Fibroblast of skin of abdomen (primary cell): ENCODE results near the gene RAB7B. TPM values are rescaled to one million over a fixed set of nuclear protein-coding genes. Genes with fewer than 3 reads are reported as not detected.
"Not testable (repeated sequence)": the region's sequence is repeated elsewhere in the genome, so short reads cannot be mapped to it uniquely, and the experiment has no call there.

Experiments used
- DNase-seq: peaks from one replicate; pipeline ENCODE4 v3.0.0-alpha.2; 2013
- polyA plus RNA-seq, 2 experiments: library from polyadenylated mRNA; unstranded; fragments of 120-200 nt; gene quantifications; one replicate each; pipeline ENCODE4 v1.2.1, GENCODE V29; 2013; ENCODE audit not compliant: insufficient read length in 2 of 2

The RAB7B gene, protein sequence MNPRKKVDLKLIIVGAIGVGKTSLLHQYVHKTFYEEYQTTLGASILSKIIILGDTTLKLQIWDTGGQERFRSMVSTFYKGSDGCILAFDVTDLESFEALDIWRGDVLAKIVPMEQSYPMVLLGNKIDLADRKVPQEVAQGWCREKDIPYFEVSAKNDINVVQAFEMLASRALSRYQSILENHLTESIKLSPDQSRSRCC
- 7.8 TPM for polyA plus RNA-seq (2013, experiment 1 of 2; ENCODE audit: insufficient read length)
- 8.1 TPM for polyA plus RNA-seq (2013, experiment 2 of 2; ENCODE audit: insufficient read length)

DNA sequence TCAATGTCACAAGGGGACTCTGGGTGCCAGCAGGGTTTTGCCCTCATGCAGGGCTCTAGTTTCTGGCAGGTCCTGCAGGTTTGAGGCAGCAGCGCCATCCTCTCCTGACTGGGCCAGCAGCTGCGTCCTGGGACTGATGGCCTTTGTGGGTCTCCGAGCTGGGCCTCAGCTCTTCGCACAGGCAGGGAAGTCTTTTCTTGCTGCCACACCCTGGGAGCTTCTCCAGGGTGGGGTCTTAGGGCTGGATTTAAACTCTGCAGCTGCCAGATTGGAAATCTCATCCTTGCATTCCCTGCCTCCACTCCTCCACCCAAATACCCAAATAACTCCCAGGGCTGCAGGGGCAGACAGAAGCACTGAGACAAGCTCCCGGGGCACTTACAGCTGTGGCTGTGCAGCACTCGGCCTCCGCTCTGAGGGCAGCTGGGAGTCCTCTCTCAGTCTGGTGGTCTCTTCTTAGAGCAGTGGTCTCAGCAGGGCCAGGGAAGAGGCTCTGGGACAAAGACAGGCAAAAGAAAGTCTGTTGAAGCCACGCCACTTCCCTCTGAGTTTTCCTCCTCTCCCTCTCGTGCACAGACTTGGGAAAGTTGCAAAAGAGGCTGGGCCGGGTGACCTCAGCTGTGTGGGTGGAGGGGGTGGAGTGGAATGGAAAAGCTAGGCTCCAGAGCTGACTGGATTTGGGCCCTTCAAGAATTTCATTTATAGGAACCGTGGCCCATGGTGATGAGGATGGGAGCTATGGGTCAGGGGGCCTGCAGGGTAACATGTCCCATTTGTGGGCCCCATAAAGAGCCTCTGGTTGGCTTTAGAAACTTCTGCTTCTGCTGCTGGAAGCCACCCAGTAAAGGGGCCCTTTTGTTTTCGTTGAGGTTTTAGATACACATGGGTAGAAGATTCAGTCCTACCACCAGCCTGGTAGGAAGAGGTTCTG, at the start of gene RAB7B:
RAB7B (minus strand) TSS at position 525 of the 931 bp plus-strand sequence. CDS start 9,260 bp downstream, outside the sequence.
- DNase-seq, result peak; percentile 70

DNA sequence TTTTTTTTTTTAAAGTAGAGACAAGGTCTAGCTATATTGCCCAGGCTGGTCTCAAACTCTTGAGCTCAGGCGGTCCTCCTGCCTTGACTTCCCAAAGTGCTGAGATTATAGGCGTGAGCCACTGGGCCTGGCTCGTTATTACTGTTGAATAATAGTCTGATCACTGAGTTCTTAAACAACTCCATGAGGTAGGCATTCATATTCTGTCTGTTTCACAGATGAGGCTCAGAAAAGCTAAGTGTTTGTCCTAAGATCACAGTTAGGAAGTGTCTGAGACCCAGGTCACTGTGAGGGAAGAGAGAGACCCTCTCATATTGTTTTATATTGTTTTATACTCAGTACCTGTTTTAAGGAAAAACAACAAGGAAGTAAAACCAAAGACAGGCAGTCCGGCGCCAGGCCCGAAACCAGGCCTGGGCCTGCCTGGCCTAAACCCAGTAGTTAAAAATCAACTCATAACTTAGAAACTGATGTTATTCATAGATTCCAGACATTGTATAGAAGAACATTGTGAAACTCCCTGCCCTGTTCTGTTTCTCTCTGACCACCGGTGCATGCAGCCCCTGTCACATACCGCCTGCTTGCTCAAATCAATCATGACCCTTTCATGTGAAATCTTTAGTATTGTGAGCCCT, 49.2 kb upstream of the RAB7B start:
- DNase-seq, result not testable (repeated sequence)

DNA sequence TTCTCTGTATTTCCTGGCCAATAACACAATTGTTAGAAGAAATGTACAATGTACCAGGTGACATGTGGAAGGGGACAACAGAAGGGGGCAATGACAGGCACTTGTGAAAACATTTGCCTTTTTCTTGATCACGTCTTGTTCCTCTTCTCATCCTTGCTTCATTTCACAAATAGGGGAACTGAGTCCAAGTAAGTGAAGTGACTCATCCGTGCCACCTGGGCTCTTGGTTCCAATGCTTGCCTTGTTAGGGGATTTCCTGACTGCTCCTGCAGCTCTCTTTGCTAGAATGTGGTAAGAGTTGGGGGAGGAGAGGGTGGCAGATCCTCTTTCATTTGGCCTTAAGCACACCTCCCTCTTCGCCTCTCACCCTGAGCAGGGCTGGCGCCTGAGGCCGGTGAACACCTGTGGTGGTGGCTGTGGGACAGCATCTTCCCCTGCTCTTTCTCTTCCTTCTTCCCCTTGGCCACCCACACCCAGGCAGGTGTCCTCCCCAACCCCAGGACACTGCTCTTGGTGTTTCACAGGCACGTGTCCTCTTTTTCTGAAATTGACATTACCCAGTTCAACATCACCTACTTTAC, 47.5 kb upstream of the RAB7B start:
- DNase-seq, result no peak

DNA sequence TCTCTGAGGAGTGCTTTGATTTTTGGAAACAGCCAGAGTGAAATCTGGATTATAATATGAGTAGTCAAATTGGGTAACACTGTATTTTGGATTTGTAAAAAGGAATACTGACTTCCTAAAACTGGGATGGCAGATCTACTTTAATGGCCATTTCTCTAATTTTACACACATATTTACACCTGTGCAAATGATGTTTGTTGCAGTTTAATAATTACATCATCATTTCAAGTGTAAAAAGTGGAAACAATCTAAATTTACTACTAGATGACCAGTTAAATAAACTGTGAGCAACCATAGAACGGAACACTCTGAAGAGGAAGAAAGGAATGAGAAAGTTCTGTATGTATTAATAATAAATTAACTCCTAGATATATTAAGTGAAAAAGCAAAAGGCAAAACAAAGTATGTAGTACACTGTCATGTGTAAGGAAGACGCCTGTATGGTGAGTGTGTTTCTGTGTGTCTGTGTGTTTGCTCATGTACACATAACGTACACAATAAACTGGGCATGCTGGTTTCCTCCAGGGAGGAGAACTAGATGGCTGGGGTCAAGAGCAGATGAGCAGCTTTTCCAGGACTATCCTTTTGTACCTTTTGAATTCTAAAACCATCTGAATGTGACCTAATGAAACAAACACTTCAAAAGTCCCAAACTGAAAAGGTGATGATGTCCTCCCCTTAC, 46.9 kb upstream of the RAB7B start:
- DNase-seq, result no peak

DNA sequence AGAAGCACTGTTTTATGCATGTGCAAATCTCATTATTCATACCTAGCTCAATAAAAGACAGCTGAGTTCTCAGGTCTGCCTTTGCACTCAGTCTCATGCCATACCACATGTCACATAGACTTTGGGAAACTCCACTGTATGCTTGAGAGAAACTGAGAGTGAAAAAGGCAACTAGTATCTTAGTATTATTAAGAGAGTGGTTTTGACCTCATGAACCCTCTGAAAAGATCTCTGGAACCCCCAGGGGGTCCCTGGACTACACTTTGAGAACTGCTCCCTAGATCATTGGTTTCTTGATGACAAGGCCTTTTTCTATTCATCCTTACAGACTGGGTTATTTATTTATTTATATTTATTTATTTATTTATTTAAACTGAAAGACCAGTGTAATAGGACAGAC, 46.1 kb upstream of the RAB7B start:
- DNase-seq, result no peak

DNA sequence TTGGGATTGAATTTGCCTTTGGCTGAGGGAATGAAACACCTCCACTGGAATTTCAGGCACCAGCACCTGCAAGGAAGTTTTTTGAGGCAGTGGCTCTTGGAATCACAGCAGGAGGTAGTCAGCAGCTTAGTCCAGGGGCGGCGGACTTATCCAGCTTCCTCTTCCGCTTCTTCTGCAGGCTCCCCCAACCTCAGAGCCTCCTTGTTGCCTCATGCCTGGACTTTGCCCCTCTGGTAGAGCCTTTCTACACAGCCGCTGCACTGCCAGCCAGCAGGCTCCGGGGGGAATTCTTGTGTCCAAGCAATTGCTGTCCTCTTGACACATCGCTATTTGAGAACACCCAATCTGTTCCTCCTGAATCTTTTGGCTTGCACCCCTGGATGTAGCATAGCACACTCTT, 45.4 kb upstream of the RAB7B start:
- no peak for DNase-seq

DNA sequence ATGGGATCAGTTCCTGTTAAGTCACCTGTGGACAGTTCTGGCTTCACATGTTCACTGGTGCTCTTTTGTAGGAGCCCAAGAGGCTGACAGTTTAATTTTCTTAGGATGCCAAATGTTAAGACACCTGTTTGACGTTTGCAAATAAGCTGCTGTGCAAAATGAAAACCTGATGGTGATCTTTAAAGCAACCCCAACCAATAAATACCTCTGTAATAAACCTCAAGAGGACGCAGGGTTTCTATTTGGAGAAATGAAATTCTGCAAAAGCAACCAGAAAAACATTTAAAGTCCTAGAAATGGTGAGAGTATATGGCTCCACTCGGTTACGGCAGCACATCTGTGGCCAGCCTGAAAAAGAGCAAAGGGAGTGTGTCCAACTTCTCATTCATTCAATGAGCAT, 44.1 kb upstream of the RAB7B start:
- DNase-seq, result no peak

DNA sequence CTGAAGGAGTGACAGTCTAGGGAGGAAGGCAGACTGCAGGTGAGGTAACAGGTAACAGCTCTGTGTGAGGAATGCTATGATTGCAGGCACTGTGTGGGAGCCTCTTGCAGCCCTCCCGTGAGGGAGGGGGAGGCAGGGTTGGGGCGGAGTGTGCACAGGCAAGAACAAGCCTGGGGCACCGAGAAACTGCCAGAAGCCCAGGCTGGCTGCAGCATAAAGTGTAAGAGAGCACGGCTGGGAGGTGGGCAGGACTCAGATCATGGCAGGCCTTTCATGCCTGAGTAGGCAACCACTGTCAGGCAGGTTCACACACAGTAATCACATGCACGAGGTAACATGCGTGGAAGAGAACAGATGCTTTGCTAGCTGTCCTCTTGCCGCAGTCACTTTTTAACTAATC, 38.4 kb upstream of the RAB7B start:
- DNase-seq, result no peak

DNA sequence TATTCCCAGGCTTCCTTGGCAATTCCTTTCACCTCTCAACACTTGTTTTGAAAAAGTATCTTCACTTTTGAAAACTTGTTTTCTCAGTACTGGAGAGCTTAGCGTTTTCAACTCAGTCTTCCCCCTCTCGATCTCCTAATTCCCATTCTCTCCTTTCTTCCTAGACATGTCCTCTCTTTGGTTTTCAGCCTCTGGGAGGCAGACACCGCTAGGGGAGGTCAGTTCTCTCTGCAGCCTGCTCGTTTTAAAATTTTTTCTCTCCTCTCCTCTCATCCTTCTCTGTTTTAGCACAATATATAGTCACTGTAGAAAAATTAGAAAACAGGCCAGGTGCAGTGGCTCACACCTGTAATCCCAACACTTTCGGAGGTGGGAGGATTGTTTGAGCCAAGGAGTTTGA, 37.1 kb upstream of the RAB7B start:
- no peak for DNase-seq

DNA sequence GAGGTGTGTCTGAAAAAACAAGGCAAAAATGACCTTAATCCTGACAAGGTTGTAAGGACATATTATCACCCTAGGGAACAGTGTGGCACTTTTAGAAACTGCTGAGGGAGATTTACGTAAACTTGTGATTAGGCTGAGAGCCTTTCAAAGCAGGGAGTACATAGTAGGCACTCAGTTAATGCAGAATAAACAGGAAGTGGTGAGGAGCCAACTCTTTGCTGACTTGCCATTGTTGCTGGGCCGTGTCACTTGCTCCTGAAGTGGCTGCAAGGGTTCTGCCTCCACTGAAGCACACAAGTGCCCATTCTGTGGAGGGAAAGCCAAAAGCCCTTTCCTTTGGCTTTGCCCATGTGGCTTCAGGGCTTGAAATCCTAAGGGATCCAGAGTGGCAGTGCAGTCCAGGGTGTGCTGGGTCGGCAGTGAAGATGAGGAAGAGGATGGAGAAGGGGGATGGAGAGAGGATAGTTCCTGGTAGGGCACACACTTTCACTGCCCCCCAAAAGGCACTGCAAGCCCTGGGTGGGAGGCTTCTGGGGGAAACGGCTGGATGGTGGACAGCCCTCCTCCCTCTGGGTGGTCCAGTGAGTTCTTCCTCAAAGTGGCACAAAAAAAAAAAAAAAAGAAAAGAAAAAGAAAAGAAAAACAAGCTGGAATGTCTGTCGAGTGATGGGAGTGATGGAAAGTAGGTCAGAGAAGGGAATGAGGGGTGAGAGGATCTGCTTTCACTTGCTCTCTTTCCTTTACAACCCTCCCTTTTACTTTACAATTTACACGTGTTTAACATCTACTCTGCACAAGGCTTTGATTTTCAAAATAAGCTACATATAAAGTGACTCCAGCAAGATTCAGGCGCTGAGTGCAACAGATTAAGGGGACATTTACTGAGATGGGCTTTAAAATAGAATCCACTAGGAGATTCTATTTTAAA, 36.1 kb upstream of the RAB7B start:
- no peak for DNase-seq

DNA sequence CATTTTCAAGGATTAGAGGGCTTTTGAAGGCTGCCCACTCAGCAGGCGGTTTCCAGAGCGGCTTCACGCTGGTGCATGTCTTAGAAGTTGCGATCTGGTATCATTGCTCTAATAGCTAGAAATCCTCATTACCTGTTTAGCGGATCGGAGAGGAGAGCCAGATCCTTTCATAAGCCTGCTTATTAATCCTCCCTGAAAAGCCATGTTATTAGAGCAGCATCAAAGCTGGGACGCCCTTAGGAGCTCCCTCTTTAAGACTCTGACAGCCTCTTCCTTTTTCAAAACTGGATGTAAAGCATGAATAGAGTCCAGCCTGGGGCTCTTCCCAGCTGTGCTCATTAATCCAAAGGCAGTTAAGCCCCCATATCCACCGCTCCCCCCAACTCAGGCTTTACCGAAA, 34.4 kb upstream of the RAB7B start:
- no peak for DNase-seq

DNA sequence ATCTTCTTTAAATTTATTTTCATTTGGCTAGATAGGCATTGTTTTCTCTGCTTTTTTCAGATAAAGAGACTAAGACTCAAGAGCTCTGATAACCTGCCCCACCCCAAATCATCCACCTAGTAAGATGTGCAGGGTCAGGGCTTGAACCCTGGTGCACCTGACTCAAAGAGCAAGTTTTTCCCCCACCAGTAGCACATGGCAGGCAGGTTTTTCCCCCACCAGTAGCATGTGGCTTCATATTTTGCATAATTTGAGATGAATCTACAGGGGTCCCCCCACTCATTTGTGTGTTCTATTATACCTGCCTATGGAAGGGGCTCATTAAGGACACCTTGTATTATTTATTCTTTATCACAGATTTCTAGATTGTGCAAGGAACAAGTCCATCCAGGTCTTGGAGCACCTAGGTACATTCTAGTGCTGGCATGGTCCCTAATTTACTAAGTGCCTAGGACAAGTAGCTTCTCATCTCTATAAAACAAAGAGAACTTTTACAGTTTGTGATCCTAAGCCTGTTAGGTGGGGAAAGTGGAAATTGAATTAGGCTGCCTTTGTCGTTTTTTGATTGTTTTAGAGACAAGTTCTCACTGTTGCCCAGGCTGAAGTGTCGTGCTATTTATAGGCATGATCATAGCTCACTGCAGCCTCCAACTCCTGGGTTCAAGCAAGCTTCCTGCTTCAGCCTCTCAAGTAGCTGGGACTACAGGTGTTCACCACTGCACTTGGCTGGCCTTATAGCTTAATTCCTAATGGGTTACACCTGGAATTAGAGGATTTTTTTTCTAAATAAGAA, 33.7 kb upstream of the RAB7B start:
- DNase-seq, result no peak

DNA sequence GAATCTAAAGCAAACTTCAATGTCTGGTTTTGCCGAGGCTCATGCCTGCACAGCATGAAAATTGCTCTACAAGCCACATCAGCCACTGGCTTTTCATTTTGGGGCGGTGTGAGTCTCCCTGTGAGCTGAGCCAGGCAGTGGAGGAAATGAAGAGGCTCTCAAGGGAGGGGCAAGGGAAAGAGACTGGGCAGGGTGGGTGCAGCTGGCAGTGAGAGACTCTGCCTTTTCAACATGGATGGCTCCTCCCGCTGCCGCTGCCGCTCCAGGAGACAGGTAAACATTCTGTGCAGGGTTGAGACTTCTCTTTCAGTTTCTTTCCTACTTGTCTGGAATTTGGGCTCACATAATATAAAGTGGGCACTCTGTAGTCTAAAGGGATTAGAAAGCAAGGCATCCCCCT, 31.8 kb upstream of the RAB7B start:
- DNase-seq, result no peak

DNA sequence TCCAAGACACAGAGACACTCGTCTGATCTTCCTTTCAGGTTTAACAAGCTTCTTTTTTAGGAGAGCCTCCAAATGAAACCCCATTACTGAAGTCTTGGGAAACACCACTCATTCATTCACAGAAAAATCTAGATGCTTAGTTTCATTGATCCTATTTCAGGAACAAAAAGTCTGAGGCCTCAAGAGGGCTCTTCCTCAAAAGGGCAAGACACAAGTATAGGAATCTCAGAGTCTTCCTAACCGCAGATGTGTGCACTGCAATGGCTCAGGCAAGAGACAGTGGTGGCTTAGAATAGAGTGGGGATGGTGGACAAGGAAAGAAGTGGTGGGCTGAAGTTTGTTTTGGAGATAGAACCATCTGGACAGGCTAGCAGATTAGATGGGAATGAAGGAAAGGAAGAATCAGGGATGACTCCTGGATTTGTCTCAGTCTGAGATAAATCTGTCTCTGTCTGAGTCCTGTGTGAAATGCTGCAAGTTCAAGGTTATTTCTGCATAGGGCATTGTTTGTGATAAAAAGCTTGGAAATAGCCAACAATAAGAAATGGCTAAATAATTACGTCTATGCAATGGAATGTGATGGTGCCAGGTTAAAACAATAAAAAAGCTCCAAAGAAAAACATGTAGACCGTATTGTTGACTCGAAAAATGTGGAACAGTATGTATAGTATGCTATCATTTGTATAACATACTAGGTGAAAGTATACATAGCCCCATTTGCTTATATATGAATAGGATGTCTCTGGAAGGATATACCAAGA, 29.4 kb upstream of the RAB7B start:
- DNase-seq, result no peak

DNA sequence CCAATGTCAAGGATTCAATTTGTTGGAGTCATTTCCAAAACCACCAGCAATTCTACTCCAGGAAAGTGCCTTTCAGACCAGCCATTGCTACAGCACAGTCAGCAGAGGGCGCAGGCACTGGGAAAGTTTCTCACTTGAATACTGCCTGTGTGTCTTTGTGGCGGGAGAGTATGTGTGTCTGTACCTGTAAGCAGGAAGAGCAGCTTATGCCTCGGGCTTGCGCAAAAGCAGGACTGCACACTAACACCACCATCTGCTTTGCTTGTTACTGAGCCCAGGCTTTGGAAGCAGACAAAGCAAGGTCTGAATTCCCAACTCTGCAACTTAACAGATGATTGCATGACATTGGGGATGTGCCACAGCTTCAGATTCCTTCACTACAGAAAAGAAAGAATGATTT, 27.5 kb upstream of the RAB7B start:
- DNase-seq, result peak; percentile 57

DNA sequence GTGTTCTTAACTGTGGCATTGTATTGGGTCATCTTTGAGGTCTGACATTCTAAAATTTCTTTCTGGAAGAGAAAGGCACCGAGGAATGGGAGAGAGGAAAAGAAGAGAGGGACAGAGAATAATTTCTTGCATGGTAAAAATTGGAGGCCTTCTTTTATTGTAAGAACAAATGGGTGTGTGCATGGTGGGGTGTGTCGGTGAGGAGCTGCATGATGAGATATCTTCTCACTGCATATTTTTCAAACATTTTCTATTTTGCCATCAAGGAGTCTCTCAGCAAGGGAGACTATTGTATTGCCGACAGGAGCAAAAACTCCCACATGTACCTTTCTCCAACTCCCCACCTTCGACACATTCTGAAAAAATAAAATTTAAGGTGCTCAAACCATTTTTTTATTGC, 27.0 kb upstream of the RAB7B start:
- no peak for DNase-seq

DNA sequence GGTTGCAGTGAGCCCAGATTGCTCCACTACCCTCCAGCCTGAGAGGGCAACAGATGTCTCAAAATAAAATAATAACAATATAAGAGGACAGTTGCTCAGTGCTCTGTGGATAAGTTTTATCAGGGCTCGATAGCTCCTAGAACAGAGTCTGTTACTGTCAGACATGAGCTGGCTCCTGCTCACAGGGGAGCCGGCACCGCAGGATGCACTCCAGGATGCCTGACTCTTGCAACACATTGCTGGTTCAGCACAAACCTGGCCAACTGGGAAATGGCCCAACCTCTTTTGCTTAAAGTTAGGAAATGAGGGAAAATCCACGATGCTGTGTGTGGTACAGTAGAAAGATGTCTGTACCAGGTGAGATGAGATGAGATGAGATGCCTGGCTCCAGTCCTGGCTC, 26.3 kb upstream of the RAB7B start:
- DNase-seq, result peak; percentile 27

DNA sequence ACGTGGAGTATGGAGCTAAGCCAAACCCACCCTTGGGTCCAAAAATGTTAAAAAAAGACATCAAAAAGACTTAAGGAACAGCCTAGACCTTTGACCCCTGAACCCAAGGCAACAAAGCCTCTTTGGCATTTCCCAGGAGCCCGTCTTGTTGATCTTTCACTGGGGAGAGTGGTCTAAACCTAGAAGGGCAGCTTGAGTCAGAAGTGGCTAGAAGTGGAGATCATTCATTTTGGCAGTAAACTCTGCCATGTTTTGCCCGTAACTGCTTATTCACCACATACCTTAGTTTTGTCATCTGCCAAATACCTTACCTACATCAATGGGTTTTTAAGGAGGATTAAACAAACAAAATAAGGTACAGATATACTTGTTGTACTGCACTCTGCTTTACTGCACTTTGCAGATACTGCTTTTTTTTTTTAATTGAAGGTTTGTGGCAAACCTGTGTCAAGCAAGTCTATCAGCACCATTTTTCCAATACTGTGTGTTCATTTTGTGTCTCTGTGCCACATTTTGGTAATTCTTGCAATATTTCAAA, 22.2 kb upstream of the RAB7B start:
- no peak for DNase-seq

DNA sequence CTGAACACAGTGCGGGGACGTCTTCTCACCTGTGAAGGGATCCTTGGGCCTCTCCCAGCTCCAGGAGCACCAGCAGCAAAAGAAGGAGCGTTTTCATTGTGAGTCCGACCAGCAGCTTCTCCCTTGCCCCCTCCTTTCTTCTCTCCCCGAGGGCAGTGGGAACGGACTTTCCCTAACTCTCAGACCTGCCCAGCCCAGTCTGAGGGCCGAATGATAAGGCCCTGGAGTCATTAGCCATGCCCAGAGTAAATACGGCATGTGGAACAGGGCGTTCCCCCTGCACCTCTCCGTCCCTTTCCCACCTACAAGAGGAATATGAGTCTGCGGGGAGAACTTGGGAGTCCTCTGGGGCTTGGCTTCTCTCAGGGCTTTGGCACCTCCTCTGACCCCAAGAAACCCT, 20.5 kb upstream of the RAB7B start, which contains the start of gene CTSE:
CTSE (minus strand) TSS at position 201 of the 400 bp plus-strand sequence; CDS start at position 97, 104 bp downstream.
- DNase-seq, result no peak
